ENCODE results near the gene TCF4. TPM values are rescaled to one million over a fixed set of nuclear protein-coding genes. Genes with fewer than 3 reads are reported as not detected.

TCF4 gene
- 81.5 and 84.6 TPM in 2 replicates for total RNA-seq

- TF ChIP-seq CTCF (IDR thresholded peaks at IDR 0.05; ENCODE audit: insufficient read depth, low read depth, low read length): no peak
- H3K4me3 ChIP-seq (ENCODE audit: low read depth, low read length): peak within 1 kb of the TSS; percentile 83
- DNase-seq (ENCODE audit: low read depth): peak; percentile 62
Measured at GRCh38 chr18:55588111-55588869, at the start of gene TCF4. Gene TCF4 (minus strand): TSS chr18:55588192. CDS start chr18:55587116, 1,076 bp downstream.

GRCh38 chr18:55637204-55637603, 49.2 kb upstream of the TCF4 start:
- TF ChIP-seq CTCF (IDR thresholded peaks at IDR 0.05; ENCODE audit: insufficient read depth, low read depth, low read length): no peak
- no peak for DNase-seq (ENCODE audit: low read depth)
- no peak overlapping the region for H3K4me3 ChIP-seq (ENCODE audit: low read depth, low read length)

DNA sequence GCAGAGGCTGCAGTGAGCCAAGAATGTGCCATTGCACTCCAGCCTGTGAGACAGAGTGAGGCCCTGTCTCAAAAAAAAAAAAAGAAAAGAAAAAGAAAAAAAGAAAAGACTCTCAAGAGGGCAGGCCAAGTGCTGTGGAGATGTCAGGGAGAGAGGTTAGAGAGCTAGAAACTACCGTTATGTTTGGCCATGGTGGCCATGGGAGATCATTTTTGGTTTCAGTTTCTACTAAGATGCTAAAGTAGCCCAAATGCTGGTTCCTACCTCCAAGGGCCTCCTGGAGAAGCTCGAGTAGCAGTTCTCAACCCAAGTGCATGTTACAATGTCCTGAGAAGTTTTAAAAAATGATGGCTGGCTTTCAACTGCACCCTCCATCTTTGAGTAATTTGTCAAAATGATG, 47.4 kb upstream of the TCF4 start:
- DNase-seq (ENCODE audit: low read depth): peak; percentile 3
- no peak for TF ChIP-seq CTCF (IDR thresholded peaks at IDR 0.05; ENCODE audit: insufficient read depth, low read depth, low read length)
- H3K4me3 ChIP-seq (ENCODE audit: low read depth, low read length): no peak overlapping the region

GRCh38 chr18:55634545-55634944, 46.6 kb upstream of the TCF4 start:
- TF ChIP-seq CTCF (IDR thresholded peaks at IDR 0.05; ENCODE audit: insufficient read depth, low read depth, low read length): no peak
- H3K4me3 ChIP-seq (ENCODE audit: low read depth, low read length): no peak overlapping the region
- DNase-seq (ENCODE audit: low read depth): peak; percentile 91

GRCh38 chr18:55633032-55633431, 45.0 kb upstream of the TCF4 start:
- no peak for DNase-seq (ENCODE audit: low read depth)
- no peak overlapping the region for H3K4me3 ChIP-seq (ENCODE audit: low read depth, low read length)
- TF ChIP-seq CTCF (IDR thresholded peaks at IDR 0.05; ENCODE audit: insufficient read depth, low read depth, low read length): no peak

DNA sequence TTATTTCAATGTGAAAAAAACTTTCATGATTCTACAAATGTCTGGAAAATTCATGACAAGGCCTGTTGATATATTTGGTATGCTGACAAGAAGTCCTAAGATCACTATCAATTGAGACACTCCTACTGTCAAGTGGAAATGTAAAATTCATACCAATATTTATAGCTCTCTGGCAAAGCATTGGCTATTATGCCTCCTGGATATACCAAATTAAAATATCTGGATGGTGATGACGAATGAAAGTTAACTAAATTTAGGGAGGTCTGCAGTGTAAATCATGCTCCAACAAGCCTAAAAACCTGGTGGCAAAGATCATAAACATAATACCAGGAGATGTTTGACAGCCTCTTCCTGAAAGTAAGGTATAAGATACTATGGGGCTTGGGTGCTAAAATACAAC, 41.1 kb upstream of the TCF4 start:
- TF ChIP-seq CTCF (IDR thresholded peaks at IDR 0.05; ENCODE audit: insufficient read depth, low read depth, low read length): no peak
- no peak overlapping the region for H3K4me3 ChIP-seq (ENCODE audit: low read depth, low read length)
- no peak for DNase-seq (ENCODE audit: low read depth)

- no peak overlapping the region for H3K4me3 ChIP-seq (ENCODE audit: low read depth, low read length)
- no peak for DNase-seq (ENCODE audit: low read depth)
- no peak for TF ChIP-seq CTCF (IDR thresholded peaks at IDR 0.05; ENCODE audit: insufficient read depth, low read depth, low read length)
Measured at GRCh38 chr18:55627007-55627406, 39.0 kb upstream of the TCF4 start.
